Head of caudate nucleus (tissue), 42 donors: ENCODE measurements around the gene IGHMBP2.

Experiments used
- DNase-seq, 42 donors: peaks; one replicate each; pipeline versions ENCODE4 v3.0.0 to v3.0.0-alpha.2; 2020 to 2021; ENCODE audit warnings: mixed read lengths in 7 of 42
- intact Hi-C: fragments of 100-400 bp; cut with DNase I; formaldehyde crosslinking; loops from one replicate; pipeline ENCODE4 v1.15.0; 2022

The IGHMBP2 gene

GRCh38 chr11:68923614-68924013 lies 19.9 kb downstream of the IGHMBP2 start:
- DNase-seq, result no peak
- intact Hi-C loops, result loop anchor here (10.0 kb wide), 1 partner anchor 161 kb away; no protein-coding TSS in a partner anchor

- intact Hi-C loops, result loop anchor here (10.0 kb wide), 1 partner anchor 161 kb away; no protein-coding TSS in a partner anchor
- DNase-seq, result no peak
These were observed 20.6 kb downstream of the IGHMBP2 start for GRCh38 chr11:68924073-68924925.

- no peak for DNase-seq
- intact Hi-C loops, result loop anchor here (10.0 kb wide), 1 partner anchor 159 kb away; no protein-coding TSS in a partner anchor
These were observed 21.9 kb downstream of the IGHMBP2 start for GRCh38 chr11:68925611-68926010.

GRCh38 chr11:68927280-68928135 lies 23.8 kb downstream of the IGHMBP2 start:
- intact Hi-C loops, result loop anchor here (10.0 kb wide), 1 partner anchor 157 kb away; no protein-coding TSS in a partner anchor
- DNase-seq, result peak in 5 of 42 donors; percentile 19 to 56 (median 34)

- DNase-seq, result no peak
- intact Hi-C loops, result loop anchor here (10.0 kb wide), 1 partner anchor 156 kb away; no protein-coding TSS in a partner anchor
These were observed 24.6 kb downstream of the IGHMBP2 start for GRCh38 chr11:68928136-68928880.

- intact Hi-C loops, result loop anchor here (10.0 kb wide), 1 partner anchor 156 kb away; no protein-coding TSS in a partner anchor
- no peak for DNase-seq
These were observed 25.4 kb downstream of the IGHMBP2 start for GRCh38 chr11:68929135-68929534.

- peak in 36 of 42 donors; percentile 16 to 82 (median 52) for DNase-seq
- intact Hi-C loops, result loop anchor here (10.0 kb wide), 1 partner anchor 155 kb away; no protein-coding TSS in a partner anchor
These were observed 26.2 kb downstream of the IGHMBP2 start for GRCh38 chr11:68929706-68930570.

GRCh38 chr11:68930991-68931855 lies 27.5 kb downstream of the IGHMBP2 start:
- peak in 20 of 42 donors; percentile 16 to 66 (median 32) for DNase-seq
- intact Hi-C loops, result no loop called here

GRCh38 chr11:68931911-68932310 lies 28.2 kb downstream of the IGHMBP2 start:
- intact Hi-C loops, result no loop called here
- peak in 21 of 42 donors; percentile 12 to 65 (median 22) for DNase-seq

GRCh38 chr11:68932358-68932757 lies 28.7 kb downstream of the IGHMBP2 start:
- intact Hi-C loops, result no loop called here
- no peak for DNase-seq

- intact Hi-C loops, result no loop called here
- DNase-seq, result no peak
These were observed 29.4 kb downstream of the IGHMBP2 start for GRCh38 chr11:68932933-68933577.

GRCh38 chr11:68933605-68934320 lies 30.1 kb downstream of the IGHMBP2 start:
- intact Hi-C loops, result no loop called here
- DNase-seq, result no peak

GRCh38 chr11:68934321-68934645 lies 30.6 kb downstream of the IGHMBP2 start:
- intact Hi-C loops, result no loop called here
- no peak for DNase-seq

GRCh38 chr11:68934666-68935065 lies 31.0 kb downstream of the IGHMBP2 start:
- intact Hi-C loops, result no loop called here
- no peak for DNase-seq

- no peak for DNase-seq
- intact Hi-C loops, result no loop called here
These were observed 31.4 kb downstream of the IGHMBP2 start for GRCh38 chr11:68935066-68935465.
